Measurements from ENCODE around the gene POLL.

- no peak for TF ChIP-seq EZH2phosphoT487 (IDR thresholded peaks at IDR 0.05; ENCODE audit: borderline replicate concordance, low read length)
- TF ChIP-seq CTCF (IDR thresholded peaks at IDR 0.05; ENCODE audit: low read depth, low read length, poor library complexity, severe bottlenecking), result no peak
Measured at GRCh38 chr10:101535949-101536348, 52.1 kb downstream of the POLL start.

All from DOHH2 (cell line).